LNCaP clone FGC (cell line): ENCODE measurements around the gene HIC1.
"Not testable (repeated sequence)": the region's sequence is repeated elsewhere in the genome, so short reads cannot be mapped to it uniquely, and the experiment has no call there.

Experiments used
- DNase-seq: peaks from one replicate; pipeline ENCODE4 v3.0.0-alpha.2; 2011; ENCODE audit warnings: low read depth
- H3K4me3 ChIP-seq: 2 replicates; pipeline ENCODE4 v1.5.1; 2011; ENCODE audit warnings: mild to moderate bottlenecking, low read depth, low read length, control low read depth
- TF ChIP-seq, protein P1 (sequence below): IDR thresholded peaks from 2 replicates; pipeline ENCODE4 v1.5.1; 2012; ENCODE audit warnings: mild to moderate bottlenecking; ENCODE audit not compliant: control insufficient read depth, insufficient read depth; ENCODE audit errors: extremely low read depth

The HIC1 gene, protein sequence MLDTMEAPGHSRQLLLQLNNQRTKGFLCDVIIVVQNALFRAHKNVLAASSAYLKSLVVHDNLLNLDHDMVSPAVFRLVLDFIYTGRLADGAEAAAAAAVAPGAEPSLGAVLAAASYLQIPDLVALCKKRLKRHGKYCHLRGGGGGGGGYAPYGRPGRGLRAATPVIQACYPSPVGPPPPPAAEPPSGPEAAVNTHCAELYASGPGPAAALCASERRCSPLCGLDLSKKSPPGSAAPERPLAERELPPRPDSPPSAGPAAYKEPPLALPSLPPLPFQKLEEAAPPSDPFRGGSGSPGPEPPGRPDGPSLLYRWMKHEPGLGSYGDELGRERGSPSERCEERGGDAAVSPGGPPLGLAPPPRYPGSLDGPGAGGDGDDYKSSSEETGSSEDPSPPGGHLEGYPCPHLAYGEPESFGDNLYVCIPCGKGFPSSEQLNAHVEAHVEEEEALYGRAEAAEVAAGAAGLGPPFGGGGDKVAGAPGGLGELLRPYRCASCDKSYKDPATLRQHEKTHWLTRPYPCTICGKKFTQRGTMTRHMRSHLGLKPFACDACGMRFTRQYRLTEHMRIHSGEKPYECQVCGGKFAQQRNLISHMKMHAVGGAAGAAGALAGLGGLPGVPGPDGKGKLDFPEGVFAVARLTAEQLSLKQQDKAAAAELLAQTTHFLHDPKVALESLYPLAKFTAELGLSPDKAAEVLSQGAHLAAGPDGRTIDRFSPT

DNA sequence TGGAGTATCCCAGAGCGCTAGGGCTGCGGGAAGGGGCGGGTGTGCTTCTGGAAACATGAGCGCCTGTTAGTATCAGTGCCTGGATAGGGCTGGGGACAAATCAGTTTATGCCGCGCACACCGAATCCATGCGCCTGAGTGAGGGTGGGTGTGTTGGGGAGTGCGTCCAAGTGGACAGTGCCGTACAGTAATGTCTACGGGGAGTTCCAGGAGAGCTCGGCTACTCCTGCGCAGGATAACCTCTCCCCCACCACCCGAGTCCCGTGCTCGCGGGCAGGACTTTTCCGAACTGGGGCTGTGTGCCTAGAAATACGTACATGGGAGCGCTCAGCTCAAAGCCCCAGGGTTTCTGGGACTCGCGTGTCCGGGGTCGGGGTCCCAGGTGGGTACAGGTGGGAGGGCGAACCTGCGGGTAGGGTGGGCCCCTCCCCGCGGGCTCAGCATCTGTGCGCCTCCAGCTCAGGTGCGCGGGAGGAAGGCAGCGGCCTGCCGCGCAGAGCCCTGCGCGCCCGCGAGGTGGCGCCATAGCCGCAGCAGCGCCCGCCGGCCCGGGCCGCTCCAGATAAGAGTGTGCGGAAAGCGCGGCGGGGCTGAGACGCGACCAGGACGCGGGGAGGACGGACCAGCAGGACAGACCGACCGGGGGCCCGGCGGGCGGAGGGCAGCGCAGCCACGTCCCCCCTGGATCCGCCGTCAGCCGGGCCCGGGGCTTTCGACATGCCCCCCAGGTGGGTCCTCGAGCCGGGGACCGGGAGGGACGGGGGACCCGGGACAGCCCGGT lies at the start of gene HIC1:
Gene HIC1, plus strand, starts transcription at position 592 of the 780 bp plus-strand sequence. CDS start 1,588 bp downstream, outside the sequence.
- H3K4me3 ChIP-seq = peak within 1 kb of the TSS; percentile 38
- no peak for DNase-seq
- TF ChIP-seq, protein P1, sequence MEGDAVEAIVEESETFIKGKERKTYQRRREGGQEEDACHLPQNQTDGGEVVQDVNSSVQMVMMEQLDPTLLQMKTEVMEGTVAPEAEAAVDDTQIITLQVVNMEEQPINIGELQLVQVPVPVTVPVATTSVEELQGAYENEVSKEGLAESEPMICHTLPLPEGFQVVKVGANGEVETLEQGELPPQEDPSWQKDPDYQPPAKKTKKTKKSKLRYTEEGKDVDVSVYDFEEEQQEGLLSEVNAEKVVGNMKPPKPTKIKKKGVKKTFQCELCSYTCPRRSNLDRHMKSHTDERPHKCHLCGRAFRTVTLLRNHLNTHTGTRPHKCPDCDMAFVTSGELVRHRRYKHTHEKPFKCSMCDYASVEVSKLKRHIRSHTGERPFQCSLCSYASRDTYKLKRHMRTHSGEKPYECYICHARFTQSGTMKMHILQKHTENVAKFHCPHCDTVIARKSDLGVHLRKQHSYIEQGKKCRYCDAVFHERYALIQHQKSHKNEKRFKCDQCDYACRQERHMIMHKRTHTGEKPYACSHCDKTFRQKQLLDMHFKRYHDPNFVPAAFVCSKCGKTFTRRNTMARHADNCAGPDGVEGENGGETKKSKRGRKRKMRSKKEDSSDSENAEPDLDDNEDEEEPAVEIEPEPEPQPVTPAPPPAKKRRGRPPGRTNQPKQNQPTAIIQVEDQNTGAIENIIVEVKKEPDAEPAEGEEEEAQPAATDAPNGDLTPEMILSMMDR = peak; percentile 92

DNA sequence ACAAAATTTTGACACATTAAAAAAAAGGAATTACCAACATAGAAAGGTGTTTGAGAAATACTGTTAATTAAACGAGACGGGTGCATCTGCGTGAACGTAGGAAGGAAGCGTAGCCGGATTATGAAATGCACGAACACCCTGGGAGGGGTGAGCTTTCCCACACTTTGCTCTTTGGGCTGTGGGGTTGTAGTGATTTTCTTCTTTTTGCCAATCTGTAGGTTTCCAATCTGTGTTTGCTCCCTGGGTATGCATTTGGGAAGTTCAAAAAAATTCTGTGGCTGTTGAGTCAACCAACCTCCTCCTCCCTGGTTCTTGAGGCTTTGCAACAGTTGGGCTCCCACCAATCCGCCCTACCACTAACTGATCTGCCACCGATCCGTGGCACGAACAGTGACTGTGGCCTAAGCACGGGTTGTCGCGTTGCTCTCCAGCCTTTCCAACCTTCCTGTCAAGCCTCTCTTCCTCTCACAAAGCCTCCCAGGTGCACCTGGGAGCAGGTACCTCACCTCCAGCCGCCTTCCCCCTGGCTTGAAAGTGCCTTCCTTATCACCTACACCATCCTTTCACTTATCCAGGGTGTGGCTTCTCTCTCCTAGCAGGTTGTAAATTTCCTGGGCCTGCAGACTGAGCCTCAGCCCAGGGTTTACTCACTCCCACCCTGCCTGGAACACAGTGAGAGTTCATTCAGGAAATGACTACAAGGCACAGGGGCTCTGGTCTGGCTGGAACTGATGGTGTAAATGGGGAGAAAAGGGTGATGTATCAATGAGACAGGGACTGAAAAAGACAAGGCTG lies 46.4 kb upstream of the HIC1 start:
- no peak for DNase-seq
- H3K4me3 ChIP-seq = no peak overlapping the region
- TF ChIP-seq, protein P1 = no peak

GRCh38 chr17:2009737-2010136 lies 45.2 kb upstream of the HIC1 start:
- TF ChIP-seq, protein P1 = no peak

GRCh38 chr17:2011411-2012371 lies 43.2 kb upstream of the HIC1 start:
- DNase-seq = peak; percentile 93
- TF ChIP-seq, protein P1 = no peak
- peak overlapping the region; percentile 19; the same call in 1 of the 2 replicates for H3K4me3 ChIP-seq

More at GRCh38 chr17:2009737-2010136, 45.2 kb upstream of the HIC1 start:
- no peak for DNase-seq
- no peak overlapping the region for H3K4me3 ChIP-seq

GRCh38 chr17:2012499-2012898 lies 42.4 kb upstream of the HIC1 start:
- no peak overlapping the region for H3K4me3 ChIP-seq
- no peak for DNase-seq
- TF ChIP-seq, protein P1 = no peak

DNA sequence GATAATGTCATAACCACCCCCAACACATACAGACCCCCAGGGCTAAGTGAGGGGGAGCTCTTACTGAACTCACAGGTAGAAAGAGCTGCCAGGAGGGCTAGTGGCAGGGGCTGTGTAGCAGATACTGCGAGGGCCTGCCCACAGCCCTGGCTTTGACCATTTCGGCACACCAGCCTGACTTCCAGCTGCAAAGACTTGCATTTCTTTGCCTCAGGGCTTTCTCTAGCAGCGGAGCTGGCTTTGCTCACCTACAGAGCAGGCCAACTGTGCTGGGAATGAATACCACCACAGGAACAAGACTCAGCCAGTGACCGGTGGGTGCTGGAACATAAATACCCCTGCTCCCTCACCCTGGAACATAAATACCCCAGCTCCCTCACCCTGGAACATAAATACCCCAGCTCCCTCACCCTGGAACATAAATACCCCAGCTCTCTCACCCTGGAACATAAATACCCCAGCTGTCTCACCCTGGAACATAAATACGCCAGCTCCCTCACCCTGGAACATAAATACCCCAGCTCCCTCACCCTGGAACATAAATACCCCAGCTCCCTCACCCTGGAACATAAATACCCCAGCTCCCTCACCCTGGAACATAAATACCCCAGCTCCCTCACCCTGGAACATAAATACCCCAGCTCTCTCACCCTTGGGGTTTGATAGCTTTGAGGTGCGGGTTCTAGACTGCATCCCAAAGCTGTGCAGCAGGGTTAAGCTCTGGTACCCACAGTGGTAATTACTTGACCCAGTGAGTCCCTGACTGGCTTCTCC lies 41.5 kb upstream of the HIC1 start:
- DNase-seq, H3K4me3 ChIP-seq: not testable (repeated sequence)
